Measurements from ENCODE around the gene ADAMTS19. TPM values are rescaled to one million over a fixed set of nuclear protein-coding genes. Genes with fewer than 3 reads are reported as not detected.

ADAMTS19 gene
- polyA plus RNA-seq, 1 donor (not counting 4 experiments of a cell fraction or from before 2014, with no cell fraction given): 0.08 TPM

- H3K4me3 ChIP-seq (ENCODE audit: control insufficient read depth in 2 of 3, extremely low read depth in 1 of 3, insufficient read depth in 2 of 3, low read depth in 1 of 3, low read length in 3 of 3): no peak overlapping the region
- no peak overlapping the region for H3K9ac ChIP-seq (ENCODE audit: control insufficient read depth, extremely low read depth, insufficient read depth, low read length)
- H3K9me3 ChIP-seq (ENCODE audit: control insufficient read depth, low read depth, low read length): no peaks in the 10 kb centered on the region
- no peaks in the 10 kb centered on the region for H3K9me1 ChIP-seq (ENCODE audit: control insufficient read depth, extremely low read depth, insufficient read depth, low read length)
- dilution Hi-C loops (cut with MboI; ENCODE audit: extremely low pct_ligation_motif_present, low sequenced_read_pairs): no loop called here
- H3K4me1 ChIP-seq (ENCODE audit: control insufficient read depth, extremely low read depth, insufficient read depth, low read length): no peaks in the 10 kb centered on the region
- H2AFZ ChIP-seq (ENCODE audit: control insufficient read depth, low read length): no peak overlapping the region
- FAIRE-seq (no peak), DNase-seq (ENCODE audit: low read depth, low spot score) (no peak)
- TF ChIP-seq, protein P1, sequence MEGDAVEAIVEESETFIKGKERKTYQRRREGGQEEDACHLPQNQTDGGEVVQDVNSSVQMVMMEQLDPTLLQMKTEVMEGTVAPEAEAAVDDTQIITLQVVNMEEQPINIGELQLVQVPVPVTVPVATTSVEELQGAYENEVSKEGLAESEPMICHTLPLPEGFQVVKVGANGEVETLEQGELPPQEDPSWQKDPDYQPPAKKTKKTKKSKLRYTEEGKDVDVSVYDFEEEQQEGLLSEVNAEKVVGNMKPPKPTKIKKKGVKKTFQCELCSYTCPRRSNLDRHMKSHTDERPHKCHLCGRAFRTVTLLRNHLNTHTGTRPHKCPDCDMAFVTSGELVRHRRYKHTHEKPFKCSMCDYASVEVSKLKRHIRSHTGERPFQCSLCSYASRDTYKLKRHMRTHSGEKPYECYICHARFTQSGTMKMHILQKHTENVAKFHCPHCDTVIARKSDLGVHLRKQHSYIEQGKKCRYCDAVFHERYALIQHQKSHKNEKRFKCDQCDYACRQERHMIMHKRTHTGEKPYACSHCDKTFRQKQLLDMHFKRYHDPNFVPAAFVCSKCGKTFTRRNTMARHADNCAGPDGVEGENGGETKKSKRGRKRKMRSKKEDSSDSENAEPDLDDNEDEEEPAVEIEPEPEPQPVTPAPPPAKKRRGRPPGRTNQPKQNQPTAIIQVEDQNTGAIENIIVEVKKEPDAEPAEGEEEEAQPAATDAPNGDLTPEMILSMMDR (optimal IDR thresholded peaks at IDR 0.05 in 1 of 3, IDR thresholded peaks at IDR 0.05 in 1 of 3, conservative IDR thresholded peaks at IDR 0.05 in 1 of 3; ENCODE audit: extremely low read depth in 1 of 3, insufficient read depth in 2 of 3, low read length in 3 of 3): no peak
- TF ChIP-seq EZH2 (IDR thresholded peaks at IDR 0.05; ENCODE audit: low read length): no peak
- no peaks in the 10 kb centered on the region for H3K27me3 ChIP-seq (ENCODE audit: control insufficient read depth, extremely low read depth, insufficient read depth, low read length)
- H3K36me3 ChIP-seq (ENCODE audit: control insufficient read depth in 2 of 2, extremely low read depth in 1 of 2, insufficient read depth in 2 of 2, low read length in 2 of 2): no peaks in the 10 kb centered on the region
- H4K20me1 ChIP-seq (ENCODE audit: control insufficient read depth, extremely low read depth, insufficient read depth, low read length): no peaks in the 10 kb centered on the region
- H3K27ac ChIP-seq (ENCODE audit: control insufficient read depth, insufficient read depth, low read length): no peak overlapping the region
- H3K79me2 ChIP-seq (ENCODE audit: control insufficient read depth, insufficient read depth, low read length): no peaks in the 10 kb centered on the region
- no peak overlapping the region for H3K4me2 ChIP-seq (ENCODE audit: control insufficient read depth, extremely low read depth, insufficient read depth, low read depth, low read length)
Observed at GRCh38 chr5:129718471-129719090, 258.5 kb downstream of the ADAMTS19 start.

GRCh38 chr5:129724222-129724621, 264.1 kb downstream of the ADAMTS19 start:
- Histone ChIP-seq H3K9me1 (ENCODE audit: control insufficient read depth, extremely low read depth, insufficient read depth, low read length) (no peaks in the 10 kb centered on the region), H3K27me3 (ENCODE audit: control insufficient read depth, extremely low read depth, insufficient read depth, low read length) (no peaks in the 10 kb centered on the region), H3K9ac (ENCODE audit: control insufficient read depth, extremely low read depth, insufficient read depth, low read length) (no peak overlapping the region), H3K9me3 (ENCODE audit: control insufficient read depth, low read depth, low read length) (no peaks in the 10 kb centered on the region), H3K27ac (ENCODE audit: control insufficient read depth, insufficient read depth, low read length) (no peak overlapping the region), H3K79me2 (ENCODE audit: control insufficient read depth, insufficient read depth, low read length) (no peaks in the 10 kb centered on the region), H3K4me2 (ENCODE audit: control insufficient read depth, extremely low read depth, insufficient read depth, low read depth, low read length) (no peak overlapping the region), H2AFZ (ENCODE audit: control insufficient read depth, low read length) (no peak overlapping the region), H4K20me1 (ENCODE audit: control insufficient read depth, extremely low read depth, insufficient read depth, low read length) (no peaks in the 10 kb centered on the region), H3K4me1 (ENCODE audit: control insufficient read depth, extremely low read depth, insufficient read depth, low read length) (no peaks in the 10 kb centered on the region), H3K36me3 (ENCODE audit: control insufficient read depth in 2 of 2, extremely low read depth in 1 of 2, insufficient read depth in 2 of 2, low read length in 2 of 2) (no peaks in the 10 kb centered on the region), H3K4me3 (ENCODE audit: control insufficient read depth in 2 of 3, extremely low read depth in 1 of 3, insufficient read depth in 2 of 3, low read depth in 1 of 3, low read length in 3 of 3) (no peak overlapping the region)
- dilution Hi-C loops (cut with MboI; ENCODE audit: extremely low pct_ligation_motif_present, low sequenced_read_pairs): no loop called here
- no peak for FAIRE-seq
- no peak for DNase-seq (ENCODE audit: low read depth, low spot score)
- TF ChIP-seq EZH2 (IDR thresholded peaks at IDR 0.05; ENCODE audit: low read length): no peak
- TF ChIP-seq, protein P1 (optimal IDR thresholded peaks at IDR 0.05 in 1 of 3, IDR thresholded peaks at IDR 0.05 in 1 of 3, conservative IDR thresholded peaks at IDR 0.05 in 1 of 3; ENCODE audit: extremely low read depth in 1 of 3, insufficient read depth in 2 of 3, low read length in 3 of 3): no peak

All from keratinocyte (primary cell).